ENCODE results near the gene BAK1. TPM values are rescaled to one million over a fixed set of nuclear protein-coding genes. Genes with fewer than 3 reads are reported as not detected.
A peak's percentile ranks its signal among the peaks of the same experiment; 100 is the strongest.

Gene BAK1
- total and polyA plus RNA-seq, 2 of the 13 experiments (the other 11 are each of a cell fraction or from before 2014, with no cell fraction given) = 15.0 to 23.8 TPM

DNA sequence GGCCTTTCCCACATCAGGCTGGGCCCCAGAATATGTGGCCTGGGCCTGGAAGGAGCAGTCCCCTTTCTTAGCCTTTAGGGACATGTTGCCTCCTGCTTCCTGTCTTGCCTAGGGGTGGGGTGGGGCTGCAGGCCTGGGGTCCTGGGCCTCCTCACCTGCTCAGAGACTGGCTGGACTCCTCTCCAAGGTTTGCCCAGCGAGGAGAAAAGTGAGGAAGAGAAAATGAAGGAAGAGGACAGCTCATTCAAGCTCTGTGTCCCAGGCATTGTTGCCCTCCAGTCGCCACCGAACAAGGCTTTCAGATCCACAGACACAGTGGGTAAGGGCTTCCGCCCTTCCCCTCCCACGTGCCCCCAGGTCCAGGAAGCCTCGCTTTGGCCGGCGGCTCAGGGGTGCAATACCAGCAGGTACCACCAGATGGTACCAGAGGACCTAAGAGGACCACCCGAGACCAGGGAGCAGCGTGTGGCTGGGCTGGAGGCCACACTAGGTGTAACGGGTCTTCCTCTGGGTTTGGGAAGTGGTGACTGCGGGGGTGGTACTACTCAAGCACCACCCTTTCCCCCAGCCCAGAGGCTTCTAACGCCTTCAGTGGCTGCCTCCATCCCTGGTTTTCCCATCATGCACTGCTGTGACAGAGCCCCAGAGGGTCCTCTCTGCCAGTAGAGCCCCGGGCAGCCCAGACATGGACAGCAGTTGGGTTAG is 5.5 kb upstream of the BAK1 start (continued):
- TF ChIP-seq, protein P1, sequence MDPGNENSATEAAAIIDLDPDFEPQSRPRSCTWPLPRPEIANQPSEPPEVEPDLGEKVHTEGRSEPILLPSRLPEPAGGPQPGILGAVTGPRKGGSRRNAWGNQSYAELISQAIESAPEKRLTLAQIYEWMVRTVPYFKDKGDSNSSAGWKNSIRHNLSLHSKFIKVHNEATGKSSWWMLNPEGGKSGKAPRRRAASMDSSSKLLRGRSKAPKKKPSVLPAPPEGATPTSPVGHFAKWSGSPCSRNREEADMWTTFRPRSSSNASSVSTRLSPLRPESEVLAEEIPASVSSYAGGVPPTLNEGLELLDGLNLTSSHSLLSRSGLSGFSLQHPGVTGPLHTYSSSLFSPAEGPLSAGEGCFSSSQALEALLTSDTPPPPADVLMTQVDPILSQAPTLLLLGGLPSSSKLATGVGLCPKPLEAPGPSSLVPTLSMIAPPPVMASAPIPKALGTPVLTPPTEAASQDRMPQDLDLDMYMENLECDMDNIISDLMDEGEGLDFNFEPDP (CRISPR knock-in tag; conservative IDR thresholded peaks at IDR 0.05) = no peak
- TF ChIP-seq YEATS2 (CRISPR knock-in tag; IDR thresholded peaks at IDR 0.05; ENCODE audit: borderline replicate concordance) (peak; percentile 40; the same call in 1 of the 2 replicates), ZNF274 (CRISPR knock-in tag; IDR thresholded peaks at IDR 0.05) (no peak), EHMT2 (IDR thresholded peaks at IDR 0.05; ENCODE audit: borderline replicate concordance, low read depth, low read length) (no peak), ZNF138 (CRISPR knock-in tag; IDR thresholded peaks at IDR 0.05; ENCODE audit: low read depth) (0 out of 2 replicates have a peak, but pooled peaks have one; percentile 11), ZNF431 (CRISPR knock-in tag; IDR thresholded peaks at IDR 0.05; ENCODE audit: borderline replicate concordance, low read depth) (no peak), ZNF510 (CRISPR knock-in tag; IDR thresholded peaks at IDR 0.05; ENCODE audit: low read depth) (0 out of 2 replicates have a peak, but pooled peaks have one; percentile 46), POLR2A (IDR thresholded peaks at IDR 0.05; ENCODE audit: insufficient read depth in 1 of 2, low read depth in 2 of 2, low read length in 2 of 2) (no peak), ZBTB34 (CRISPR knock-in tag; IDR thresholded peaks at IDR 0.05) (no peak), NFYB (CRISPR knock-in tag; IDR thresholded peaks at IDR 0.05) (0 out of 2 replicates have a peak, but pooled peaks have one; percentile 16), ZNF414 (CRISPR knock-in tag; IDR thresholded peaks at IDR 0.05) (no peak), ZNF264 (CRISPR knock-in tag; IDR thresholded peaks at IDR 0.05) (no peak), NRL (CRISPR knock-in tag; IDR thresholded peaks at IDR 0.05; ENCODE audit: borderline replicate concordance) (peak; percentile 94; the same call in 1 of the 2 replicates), ZFYVE20 (CRISPR knock-in tag; IDR thresholded peaks at IDR 0.05; ENCODE audit: borderline replicate concordance, low read depth) (no peak), ZSCAN31 (CRISPR knock-in tag; IDR thresholded peaks at IDR 0.05; ENCODE audit: low read depth) (no peak), ZNF30 (CRISPR knock-in tag; IDR thresholded peaks at IDR 0.05) (no peak), SIX4 (CRISPR knock-in tag; IDR thresholded peaks at IDR 0.05) (no peak), ZBTB20 (CRISPR knock-in tag; IDR thresholded peaks at IDR 0.05; ENCODE audit: borderline replicate concordance, low read depth) (no peak), ZNF367 (CRISPR knock-in tag; IDR thresholded peaks at IDR 0.05; ENCODE audit: borderline replicate concordance) (no peak), GFI1 (CRISPR knock-in tag; IDR thresholded peaks at IDR 0.05; ENCODE audit: borderline replicate concordance) (no peak; the same call in 1 of the 2 replicates), TGIF2 (CRISPR knock-in tag; IDR thresholded peaks at IDR 0.05) (peak; percentile 72), PAWR (CRISPR knock-in tag; IDR thresholded peaks at IDR 0.05; ENCODE audit: borderline replicate concordance) (no peak), RFX5 (IDR thresholded peaks at IDR 0.05; ENCODE audit: low read depth, low read length) (no peak), SALL2 (CRISPR knock-in tag; IDR thresholded peaks at IDR 0.05) (no peak), MYC (CRISPR knock-in tag; IDR thresholded peaks at IDR 0.05; ENCODE audit: borderline replicate concordance) (peak; percentile 74; the same call in 1 of the 2 replicates), ZNF616 (CRISPR knock-in tag; IDR thresholded peaks at IDR 0.05; ENCODE audit: low read depth) (no peak; the same call in 1 of the 2 replicates)
- TF ChIP-seq, protein P2, sequence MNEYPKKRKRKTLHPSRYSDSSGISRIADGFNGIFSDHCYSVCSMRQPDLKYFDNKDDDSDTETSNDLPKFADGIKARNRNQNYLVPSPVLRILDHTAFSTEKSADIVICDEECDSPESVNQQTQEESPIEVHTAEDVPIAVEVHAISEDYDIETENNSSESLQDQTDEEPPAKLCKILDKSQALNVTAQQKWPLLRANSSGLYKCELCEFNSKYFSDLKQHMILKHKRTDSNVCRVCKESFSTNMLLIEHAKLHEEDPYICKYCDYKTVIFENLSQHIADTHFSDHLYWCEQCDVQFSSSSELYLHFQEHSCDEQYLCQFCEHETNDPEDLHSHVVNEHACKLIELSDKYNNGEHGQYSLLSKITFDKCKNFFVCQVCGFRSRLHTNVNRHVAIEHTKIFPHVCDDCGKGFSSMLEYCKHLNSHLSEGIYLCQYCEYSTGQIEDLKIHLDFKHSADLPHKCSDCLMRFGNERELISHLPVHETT (CRISPR knock-in tag; conservative IDR thresholded peaks at IDR 0.05) = no peak

Data from HepG2 (cell line).